ENCODE results near the gene NEDD4.

NEDD4 gene

DNA sequence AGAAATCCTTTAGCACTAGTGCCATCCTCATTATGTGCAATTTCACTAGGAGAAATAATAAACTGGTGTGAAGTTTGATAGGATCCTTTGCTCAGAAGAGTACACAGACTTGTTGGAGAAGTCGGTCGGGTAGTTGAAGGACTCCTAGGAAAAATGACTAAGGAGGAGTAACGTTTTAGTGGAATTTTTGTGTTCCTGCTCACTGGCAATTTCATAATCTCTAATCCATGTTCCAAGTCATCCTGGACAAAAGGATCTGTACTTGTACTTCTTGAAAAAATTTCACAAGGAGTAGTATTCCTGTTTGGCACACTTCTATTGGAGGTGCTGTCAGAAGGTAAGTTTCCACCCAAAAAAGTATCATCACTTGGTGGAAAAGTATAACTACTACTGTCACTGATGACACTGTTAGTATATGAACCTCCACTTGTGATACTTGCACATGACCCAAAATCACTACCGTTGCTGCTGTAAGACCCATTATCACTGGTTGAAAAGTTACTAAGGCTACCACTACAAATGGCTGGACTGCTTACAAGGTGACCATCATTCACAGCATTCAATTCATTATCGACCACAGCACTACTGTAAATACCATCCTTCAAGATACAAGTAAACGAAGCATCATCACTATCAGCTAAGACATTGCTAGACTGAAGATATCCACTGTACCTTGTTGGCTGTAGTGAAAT is 77.4 kb downstream of the NEDD4 start:
- no peak overlapping the region for H3K4me3 ChIP-seq (ENCODE audit: low read depth, low read length)

DNA sequence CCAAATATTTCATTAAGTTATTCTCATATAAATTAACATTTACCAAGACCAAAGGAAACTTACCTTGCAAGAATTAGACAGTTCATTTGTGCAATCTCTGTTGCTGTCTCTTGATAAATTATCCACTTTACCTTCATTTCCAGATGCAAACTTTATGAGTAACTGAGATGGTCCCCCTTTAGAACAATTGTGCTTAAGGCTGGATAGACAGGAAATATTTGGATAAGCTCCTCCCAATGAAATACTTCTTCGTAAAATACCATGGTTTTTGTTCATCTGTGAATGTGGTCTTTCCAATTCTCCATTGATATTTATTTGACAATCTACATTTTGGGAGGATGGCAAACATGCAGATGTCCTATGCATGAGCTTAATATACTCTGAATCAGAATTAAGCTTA is 78.2 kb downstream of the NEDD4 start:
- no CpG with 5 or more reads among the region's 1 CpG for WGBS (ENCODE audit: extremely low coverage, insufficient coverage, insufficient read length)
- Histone ChIP-seq H4K8ac (ENCODE audit: low read depth, low read length) (no peak overlapping the region), H3K4ac (ENCODE audit: low read depth, low read length) (no peak overlapping the region)

More for the DNA sequence above, 77.4 kb downstream of the NEDD4 start:
- peak in 1 of 2 donors; percentile 13 for DNase-seq
- Histone ChIP-seq H3K4me1 (ENCODE audit: control insufficient read depth in 1 of 2, insufficient read depth in 2 of 2, low read length in 2 of 2) (no peaks in the 10 kb centered on the region), H3K18ac (ENCODE audit: low read length) (no peak overlapping the region), H4K91ac (ENCODE audit: low read depth, low read length) (no peak overlapping the region), H2BK5ac (ENCODE audit: low read depth, low read length, poor library complexity) (no peak overlapping the region), H3K4me2 (ENCODE audit: low read length) (no peak overlapping the region), H3K23ac (ENCODE audit: low read length) (no peak overlapping the region), H2BK12ac (ENCODE audit: low read length) (no peak overlapping the region), H3K27ac (ENCODE audit: low read depth, low read length) (no peak overlapping the region), H2AK5ac (ENCODE audit: low read length) (no peak overlapping the region), H3K9me3 (ENCODE audit: insufficient read depth, low read depth, low read length) (no peaks in the 10 kb centered on the region), H3K27me3 (ENCODE audit: insufficient read depth, low read length) (no peaks in the 10 kb centered on the region), H3K36me3 (ENCODE audit: control insufficient read depth in 1 of 2, insufficient read depth in 2 of 2, low read length in 2 of 2) (no peaks in the 10 kb centered on the region), H3K9ac (ENCODE audit: low read length) (no peak overlapping the region), H4K8ac (ENCODE audit: low read depth, low read length) (no peak overlapping the region), H2AFZ (ENCODE audit: insufficient read depth, low read length, poor library complexity) (no peak overlapping the region), H3K79me2 (ENCODE audit: control insufficient read depth, insufficient read depth, low read length, poor library complexity) (no peaks in the 10 kb centered on the region), H2BK120ac (ENCODE audit: insufficient read depth, low read length, poor library complexity) (no peak overlapping the region), H3K79me1 (ENCODE audit: low read length) (no peaks in the 10 kb centered on the region), H3K14ac (ENCODE audit: low read length) (no peak overlapping the region), H3K4ac (ENCODE audit: low read depth, low read length) (no peak overlapping the region), H4K12ac (ENCODE audit: low read depth, low read length) (no peak overlapping the region)
- no CpG with 5 or more reads among the region's 6 CpGs for WGBS (ENCODE audit: extremely low coverage, insufficient coverage, insufficient read length)

DNA sequence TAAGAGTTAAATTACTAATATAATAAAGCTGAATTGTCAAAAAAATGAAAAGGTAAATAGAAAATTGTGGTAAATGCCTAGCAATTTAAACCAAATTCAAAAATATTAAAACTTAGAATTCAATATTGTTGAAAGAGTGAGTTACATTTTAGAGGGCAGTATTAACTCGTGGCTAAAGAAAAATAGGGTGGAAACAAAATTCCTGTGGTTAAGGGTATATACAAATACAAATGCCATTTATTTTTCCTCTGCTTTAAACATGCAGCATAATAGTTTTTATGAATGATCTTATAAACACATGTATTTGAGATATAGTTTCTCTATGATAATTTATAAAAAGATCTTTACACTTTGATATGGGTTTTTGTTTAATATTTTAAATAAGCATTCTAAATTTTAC is 79.0 kb downstream of the NEDD4 start:
- Histone ChIP-seq H2AK5ac (ENCODE audit: low read length) (no peak overlapping the region), H3K18ac (ENCODE audit: low read length) (no peak overlapping the region), H3K9ac (ENCODE audit: low read length) (no peak overlapping the region), H3K4me1 (ENCODE audit: control insufficient read depth in 1 of 2, insufficient read depth in 2 of 2, low read length in 2 of 2) (no peaks in the 10 kb centered on the region), H3K4ac (ENCODE audit: low read depth, low read length) (no peak overlapping the region), H3K9me3 (ENCODE audit: insufficient read depth, low read depth, low read length) (no peaks in the 10 kb centered on the region), H4K8ac (ENCODE audit: low read depth, low read length) (no peak overlapping the region), H3K79me2 (ENCODE audit: control insufficient read depth, insufficient read depth, low read length, poor library complexity) (no peaks in the 10 kb centered on the region), H3K79me1 (ENCODE audit: low read length) (no peaks in the 10 kb centered on the region), H2BK5ac (ENCODE audit: low read depth, low read length, poor library complexity) (no peak overlapping the region), H3K4me3 (ENCODE audit: low read depth, low read length) (no peak overlapping the region), H2BK12ac (ENCODE audit: low read length) (no peak overlapping the region), H3K23ac (ENCODE audit: low read length) (no peak overlapping the region), H3K27me3 (ENCODE audit: insufficient read depth, low read length) (no peaks in the 10 kb centered on the region), H3K4me2 (ENCODE audit: low read length) (no peak overlapping the region), H3K27ac (ENCODE audit: low read depth, low read length) (no peak overlapping the region), H3K14ac (ENCODE audit: low read length) (no peak overlapping the region), H3K36me3 (ENCODE audit: control insufficient read depth in 1 of 2, insufficient read depth in 2 of 2, low read length in 2 of 2) (no peaks in the 10 kb centered on the region), H2BK120ac (ENCODE audit: insufficient read depth, low read length, poor library complexity) (no peak overlapping the region), H4K91ac (ENCODE audit: low read depth, low read length) (no peak overlapping the region), H4K12ac (ENCODE audit: low read depth, low read length) (no peak overlapping the region), H2AFZ (ENCODE audit: insufficient read depth, low read length, poor library complexity) (no peak overlapping the region)
- no CpG with 5 or more reads among the region's 1 CpG for WGBS (ENCODE audit: extremely low coverage, insufficient coverage, insufficient read length)
- no peak for DNase-seq

More for the DNA sequence above, 78.2 kb downstream of the NEDD4 start:
- Histone ChIP-seq H2BK120ac (ENCODE audit: insufficient read depth, low read length, poor library complexity) (no peak overlapping the region), H3K18ac (ENCODE audit: low read length) (no peak overlapping the region), H3K4me2 (ENCODE audit: low read length) (no peak overlapping the region), H2AFZ (ENCODE audit: insufficient read depth, low read length, poor library complexity) (no peak overlapping the region), H4K12ac (ENCODE audit: low read depth, low read length) (no peak overlapping the region), H3K79me1 (ENCODE audit: low read length) (no peaks in the 10 kb centered on the region), H3K23ac (ENCODE audit: low read length) (no peak overlapping the region), H3K4me1 (ENCODE audit: control insufficient read depth in 1 of 2, insufficient read depth in 2 of 2, low read length in 2 of 2) (no peaks in the 10 kb centered on the region), H3K27ac (ENCODE audit: low read depth, low read length) (no peak overlapping the region), H4K91ac (ENCODE audit: low read depth, low read length) (no peak overlapping the region), H3K9ac (ENCODE audit: low read length) (no peak overlapping the region), H3K4me3 (ENCODE audit: low read depth, low read length) (no peak overlapping the region), H2BK12ac (ENCODE audit: low read length) (no peak overlapping the region), H2AK5ac (ENCODE audit: low read length) (no peak overlapping the region), H3K14ac (ENCODE audit: low read length) (no peak overlapping the region), H2BK5ac (ENCODE audit: low read depth, low read length, poor library complexity) (no peak overlapping the region), H3K27me3 (ENCODE audit: insufficient read depth, low read length) (no peaks in the 10 kb centered on the region), H3K79me2 (ENCODE audit: control insufficient read depth, insufficient read depth, low read length, poor library complexity) (no peaks in the 10 kb centered on the region), H3K9me3 (ENCODE audit: insufficient read depth, low read depth, low read length) (no peaks in the 10 kb centered on the region), H3K36me3 (ENCODE audit: control insufficient read depth in 1 of 2, insufficient read depth in 2 of 2, low read length in 2 of 2) (no peaks in the 10 kb centered on the region)
- no peak for DNase-seq

DNA sequence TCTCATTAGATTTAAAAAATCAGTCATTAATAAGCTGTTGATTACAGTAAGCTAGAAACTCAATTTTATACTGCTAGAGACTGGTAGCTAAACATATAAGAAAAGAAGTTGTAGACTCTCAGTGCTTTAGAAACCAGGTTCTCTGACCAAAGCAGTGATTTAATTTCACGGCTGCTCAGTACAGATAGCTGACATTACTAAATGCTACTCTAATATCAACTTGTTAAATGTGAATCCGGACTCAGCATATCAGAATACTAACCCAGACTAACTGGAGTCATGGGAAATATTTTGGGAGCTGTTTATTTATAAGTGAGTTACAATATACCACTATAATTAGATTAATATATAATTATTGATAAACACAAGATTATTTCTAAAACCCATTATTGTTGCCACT is 80.4 kb downstream of the NEDD4 start:
- Histone ChIP-seq H2AFZ (ENCODE audit: insufficient read depth, low read length, poor library complexity) (no peak overlapping the region), H2BK120ac (ENCODE audit: insufficient read depth, low read length, poor library complexity) (no peak overlapping the region), H2BK5ac (ENCODE audit: low read depth, low read length, poor library complexity) (no peak overlapping the region), H4K8ac (ENCODE audit: low read depth, low read length) (no peak overlapping the region), H3K27me3 (ENCODE audit: insufficient read depth, low read length) (no peaks in the 10 kb centered on the region), H2BK12ac (ENCODE audit: low read length) (no peak overlapping the region), H2AK5ac (ENCODE audit: low read length) (no peak overlapping the region), H3K4me3 (ENCODE audit: low read depth, low read length) (no peak overlapping the region), H3K4ac (ENCODE audit: low read depth, low read length) (no peak overlapping the region), H3K23ac (ENCODE audit: low read length) (no peak overlapping the region), H3K79me1 (ENCODE audit: low read length) (no peaks in the 10 kb centered on the region), H4K12ac (ENCODE audit: low read depth, low read length) (no peak overlapping the region), H4K91ac (ENCODE audit: low read depth, low read length) (no peak overlapping the region), H3K18ac (ENCODE audit: low read length) (no peak overlapping the region), H3K4me1 (ENCODE audit: control insufficient read depth in 1 of 2, insufficient read depth in 2 of 2, low read length in 2 of 2) (no peaks in the 10 kb centered on the region), H3K79me2 (ENCODE audit: control insufficient read depth, insufficient read depth, low read length, poor library complexity) (no peaks in the 10 kb centered on the region), H3K9ac (ENCODE audit: low read length) (no peak overlapping the region), H3K14ac (ENCODE audit: low read length) (no peak overlapping the region), H3K9me3 (ENCODE audit: insufficient read depth, low read depth, low read length) (no peaks in the 10 kb centered on the region), H3K4me2 (ENCODE audit: low read length) (no peak overlapping the region), H3K27ac (ENCODE audit: low read depth, low read length) (no peak overlapping the region), H3K36me3 (ENCODE audit: control insufficient read depth in 1 of 2, insufficient read depth in 2 of 2, low read length in 2 of 2) (no peaks in the 10 kb centered on the region)
- no CpG with 5 or more reads among the region's 2 CpGs for WGBS (ENCODE audit: extremely low coverage, insufficient coverage, insufficient read length)
- DNase-seq: no peak
